Heart left ventricle (tissue), 13 donors: ENCODE data around the gene GNPDA1.

Source experiments
- POLR2A ChIP-seq, 2 donors: fragments of 450-650 bp; IDR thresholded peaks; one replicate each; pipeline ENCODE4 v1.6.1; 2017; ENCODE audit warnings: antibody characterized with exemption in 2 of 2, mild to moderate bottlenecking in 2 of 2, moderate library complexity in 2 of 2
- TF ChIP-seq, protein P1 (sequence below), 12 donors: fragments of 200-600 bp; sonication (generic) in 4 of 12; IDR thresholded peaks; one replicate each; pipeline versions ENCODE4 v1.5.0 to v1.8.0; 2018 to 2022; ENCODE audit warnings: antibody characterized with exemption in 12 of 12, mild to moderate bottlenecking in 5 of 12
- donor health status: ischemic (EF 13 %, LVEDD 7.1; RV severe dilation, severe dysfunction).
- donor health status: DM: no; HTN: yes; CAD: no.
- donor health status: DM: no; HTN: no; CAD: no.
- donor health status: ischemic (EF 25% LVEDD 6.9; RV normal size, moderate dysfunction).
- donor health status: ischemic (EF 25% LVEDD 5.7; RV mildly dilated, moderate dysfunction).
- donor health status: ischemic (EF 35%, LVEDD 5.7; RV mildly dilated, moderate dysfunction).
- donor health status: nonischemic (EF 11% LVEDD 7.7; RV severe dilation, severe dysfunction).
- donor health status: DM: yes; HTN: yes; CAD: no.
- donor health status: PGD.
- donor health status: ischemic (EF 29% LVEDD 5.4; RV normal size, mild dysfunction).
- donor health status: nonischemic (EF 23%, LVEDD 6.1; RV moderate dilation, normal function).

DNA sequence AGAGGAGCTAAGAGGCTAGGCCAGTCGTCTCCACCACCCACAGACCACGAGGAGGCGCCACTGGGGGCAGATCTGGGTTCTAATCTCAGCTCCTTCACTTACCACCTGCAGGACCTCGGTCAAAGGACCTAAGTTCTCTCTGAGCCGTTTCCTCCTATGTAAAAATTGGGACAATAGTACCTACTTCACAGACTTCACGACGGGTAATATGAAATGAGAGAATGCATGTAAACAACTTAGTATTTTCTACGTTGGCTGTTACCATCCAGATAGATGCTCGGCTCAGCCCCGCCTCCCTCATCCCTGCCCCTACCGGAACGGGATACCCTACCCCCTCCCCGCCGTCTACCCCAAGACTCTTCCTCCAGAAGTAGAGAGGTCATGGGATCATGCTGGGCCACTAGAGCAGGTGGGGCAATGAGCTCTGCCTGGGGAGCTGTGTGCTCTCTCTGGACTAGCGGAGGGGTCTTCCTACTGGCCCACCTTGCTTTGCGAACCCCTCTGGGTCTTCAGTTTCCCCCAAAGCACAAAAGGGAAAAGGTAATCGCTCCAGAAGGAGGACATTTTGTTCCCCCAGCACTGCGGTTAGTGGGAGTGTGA, 541 bp downstream of the GNPDA1 start:
- TF ChIP-seq, protein P1, sequence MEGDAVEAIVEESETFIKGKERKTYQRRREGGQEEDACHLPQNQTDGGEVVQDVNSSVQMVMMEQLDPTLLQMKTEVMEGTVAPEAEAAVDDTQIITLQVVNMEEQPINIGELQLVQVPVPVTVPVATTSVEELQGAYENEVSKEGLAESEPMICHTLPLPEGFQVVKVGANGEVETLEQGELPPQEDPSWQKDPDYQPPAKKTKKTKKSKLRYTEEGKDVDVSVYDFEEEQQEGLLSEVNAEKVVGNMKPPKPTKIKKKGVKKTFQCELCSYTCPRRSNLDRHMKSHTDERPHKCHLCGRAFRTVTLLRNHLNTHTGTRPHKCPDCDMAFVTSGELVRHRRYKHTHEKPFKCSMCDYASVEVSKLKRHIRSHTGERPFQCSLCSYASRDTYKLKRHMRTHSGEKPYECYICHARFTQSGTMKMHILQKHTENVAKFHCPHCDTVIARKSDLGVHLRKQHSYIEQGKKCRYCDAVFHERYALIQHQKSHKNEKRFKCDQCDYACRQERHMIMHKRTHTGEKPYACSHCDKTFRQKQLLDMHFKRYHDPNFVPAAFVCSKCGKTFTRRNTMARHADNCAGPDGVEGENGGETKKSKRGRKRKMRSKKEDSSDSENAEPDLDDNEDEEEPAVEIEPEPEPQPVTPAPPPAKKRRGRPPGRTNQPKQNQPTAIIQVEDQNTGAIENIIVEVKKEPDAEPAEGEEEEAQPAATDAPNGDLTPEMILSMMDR (IDR thresholded peaks at IDR 0.05), result peak in 9 of 12 donors; percentile 17 to 51 (median 38)
- TF ChIP-seq POLR2A (IDR thresholded peaks at IDR 0.05), result no peak
